CD4-positive, alpha-beta memory T cell (primary cell): ENCODE measurements around the gene MYO7A. TPM values are rescaled to one million over a fixed set of nuclear protein-coding genes. Genes with fewer than 3 reads are reported as not detected.

Experiments used
- CTCF ChIA-PET: fragments of 350-600 bp; sonication (Branson Sonifier 250); formaldehyde crosslinking; loops from one replicate; lab custom pipeline; 2021; ENCODE audit warnings: inconsistent platforms; ENCODE audit not compliant: partially characterized antibody; lab: Charles Lee
- POLR2A ChIA-PET: fragments of 350-600 bp; sonication (Branson Sonifier 250); formaldehyde crosslinking; loops from one replicate; lab custom pipeline; 2021; ENCODE audit not compliant: partially characterized antibody; lab: Charles Lee
- DNase-seq, 5 donors: peaks; one replicate each; pipeline versions ENCODE4 v3.0.0 to v3.0.0-alpha.2; 2020 to 2022; ENCODE audit warnings: mixed read lengths in 1 of 5
- H3K27ac ChIP-seq: one replicate; pipeline ENCODE4 v1.7.0; 2013; ENCODE audit warnings: low read depth, low read length
- H3K27me3 ChIP-seq: 2 replicates; pipeline ENCODE4 v1.7.0; 2013; ENCODE audit warnings: mild to moderate bottlenecking, low read length, moderate library complexity; ENCODE audit not compliant: insufficient read depth
- H3K36me3 ChIP-seq: 2 replicates; pipeline ENCODE4 v1.7.0; 2013; ENCODE audit warnings: mild to moderate bottlenecking, low read length, moderate library complexity; ENCODE audit not compliant: insufficient read depth
- H3K4me1 ChIP-seq: 2 replicates; pipeline ENCODE4 v1.7.0; 2013; ENCODE audit warnings: mild to moderate bottlenecking, low read length, moderate library complexity; ENCODE audit not compliant: insufficient read depth
- H3K4me3 ChIP-seq, 2 donors: one replicate each; pipeline ENCODE4 v1.7.0; 2013; ENCODE audit warnings: low read length in 2 of 2, mild to moderate bottlenecking in 1 of 2
- H3K9me3 ChIP-seq, 2 donors: one replicate each; pipeline ENCODE4 v1.7.0; 2013; ENCODE audit warnings: low read length in 2 of 2, control low read depth in 1 of 2; ENCODE audit not compliant: control insufficient read depth in 1 of 2
- H3K27ac Mint-ChIP-seq, 7 donors: one replicate each; pipeline ENCODE4 v1.8.0; 2020 to 2021; ENCODE audit warnings: mixed read lengths in 7 of 7, mild to moderate bottlenecking in 6 of 7, inconsistent platforms in 3 of 7, moderate library complexity in 3 of 7
- H3K27me3 Mint-ChIP-seq, 2 donors: one replicate each; pipeline ENCODE4 v1.8.0; 2020 to 2021; ENCODE audit warnings: mixed read lengths in 2 of 2
- H3K36me3 Mint-ChIP-seq, 2 donors: one replicate each; pipeline ENCODE4 v1.8.0; 2020 to 2021; ENCODE audit warnings: mixed read lengths in 2 of 2, inconsistent platforms in 1 of 2, mild to moderate bottlenecking in 1 of 2
- H3K4me1 Mint-ChIP-seq, 4 donors: one replicate each; pipeline ENCODE4 v1.8.0; 2020 to 2021; ENCODE audit warnings: mixed read lengths in 4 of 4, mild to moderate bottlenecking in 1 of 4
- H3K4me3 Mint-ChIP-seq, 8 donors: one replicate each; pipeline ENCODE4 v1.8.0; 2020 to 2021; ENCODE audit warnings: mixed read lengths in 8 of 8, mild to moderate bottlenecking in 7 of 8, moderate library complexity in 6 of 8, inconsistent platforms in 3 of 8
- H3K9me3 Mint-ChIP-seq, 8 donors: one replicate each; pipeline ENCODE4 v1.8.0; 2020 to 2021; ENCODE audit warnings: mixed read lengths in 8 of 8, mild to moderate bottlenecking in 5 of 8, inconsistent platforms in 3 of 8, moderate library complexity in 1 of 8
- intact Hi-C: fragments of 100-400 bp; cut with micrococcal nuclease; formaldehyde crosslinking; loops from one replicate; pipeline ENCODE4 v1.15.1; 2023
- polyA plus RNA-seq, 2 donors: library from polyadenylated mRNA; unstranded; fragments of 300-500 nt; fragmentation: Illumina TruSeq; gene quantifications; one replicate each; pipeline ENCODE4 v1.2.3, GENCODE V29; 2021
- total RNA-seq, 2 experiments: library from RNA; stranded (reverse); gene quantifications; one replicate each; pipeline ENCODE4 v1.2.3, GENCODE V29; 2021

Gene MYO7A
- total and polyA plus RNA-seq, 4 experiments from 2014 or later: 0.20 to 0.47 (median 0.24) TPM; not detected in 1

- H3K4me3 Mint-ChIP-seq: no peak overlapping the region
- ChIA-PET CTCF (no interaction called here), POLR2A (no interaction called here)
- no peaks in the 10 kb centered on the region for H3K27me3 ChIP-seq
- H3K27me3 Mint-ChIP-seq: peaks cover 0 to 1% of the 10 kb centered on the region in 2 donors
- intact Hi-C loops: no loop called here
- H3K27ac ChIP-seq: no peak overlapping the region
- no peaks in the 10 kb centered on the region for H3K4me1 Mint-ChIP-seq
- no peaks in the 10 kb centered on the region for H3K9me3 Mint-ChIP-seq
- no peaks in the 10 kb centered on the region for H3K9me3 ChIP-seq
- no peaks in the 10 kb centered on the region for H3K36me3 ChIP-seq
- no peaks in the 10 kb centered on the region for H3K4me1 ChIP-seq
- H3K27ac Mint-ChIP-seq: no peak overlapping the region
- DNase-seq: no peak
- no peaks in the 10 kb centered on the region for H3K36me3 Mint-ChIP-seq
- no peak overlapping the region for H3K4me3 ChIP-seq
Observed at GRCh38 chr11:77193167-77193566, 65.1 kb downstream of the MYO7A start.

DNA sequence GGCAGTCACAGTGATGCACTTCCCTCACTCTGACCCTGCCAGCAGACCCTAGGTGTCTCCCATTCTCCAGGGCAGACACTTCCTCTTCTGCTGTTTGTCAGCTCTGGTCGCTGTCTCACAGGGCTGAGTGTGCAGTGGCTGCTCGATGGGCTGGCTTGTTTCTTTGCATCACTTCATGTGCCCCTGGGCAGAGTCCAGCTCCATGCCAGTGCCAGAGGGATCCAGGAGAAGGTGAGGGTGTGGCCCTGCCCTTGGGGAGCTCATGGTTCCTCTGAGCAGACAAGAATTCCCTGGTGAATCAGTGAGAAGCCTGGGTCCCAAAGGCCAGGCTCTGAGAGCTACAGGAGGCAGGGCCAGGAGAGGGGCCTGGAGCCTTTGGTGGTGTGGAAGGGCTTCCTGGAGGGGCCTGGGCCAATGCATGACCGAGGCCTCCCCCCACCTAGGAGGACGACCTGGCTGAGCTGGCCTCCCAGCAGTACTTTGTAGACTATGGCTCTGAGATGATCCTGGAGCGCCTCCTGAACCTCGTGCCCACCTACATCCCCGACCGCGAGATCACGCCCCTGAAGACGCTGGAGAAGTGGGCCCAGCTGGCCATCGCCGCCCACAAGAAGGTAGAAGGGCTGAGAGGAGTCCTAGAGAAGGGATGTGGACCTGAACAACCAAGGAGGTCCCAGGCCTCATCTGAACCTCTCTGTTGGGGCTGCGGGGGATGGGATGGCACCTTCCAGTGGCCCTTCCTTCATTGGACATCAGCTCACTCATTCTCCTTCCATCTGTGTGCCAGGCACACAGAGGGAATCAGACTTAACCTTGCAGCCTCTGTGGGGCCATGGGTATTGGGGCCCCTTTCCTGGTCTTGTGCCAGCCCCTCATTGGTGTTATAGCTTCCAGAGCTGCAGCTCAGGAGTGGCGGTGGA lies 66.1 kb downstream of the MYO7A start:
- H3K36me3 ChIP-seq: no peaks in the 10 kb centered on the region
- no peak for DNase-seq
- Mint-ChIP-seq H3K9me3 (no peaks in the 10 kb centered on the region), H3K36me3 (no peaks in the 10 kb centered on the region), H3K4me1 (no peaks in the 10 kb centered on the region), H3K27me3 (peaks cover 0 to 1% of the 10 kb centered on the region in 2 donors), H3K4me3 (no peak overlapping the region), H3K27ac (no peak overlapping the region)
- ChIA-PET POLR2A (no interaction called here), CTCF (interaction anchor here (1.0 kb wide), 1 partner anchor 354 kb away, joined by 3 read pairs; no protein-coding TSS in a partner anchor)
- no peaks in the 10 kb centered on the region for H3K4me1 ChIP-seq
- intact Hi-C loops: no loop called here
- H3K9me3 ChIP-seq: no peaks in the 10 kb centered on the region
- no peak overlapping the region for H3K27ac ChIP-seq
- no peak overlapping the region for H3K4me3 ChIP-seq
- H3K27me3 ChIP-seq: no peaks in the 10 kb centered on the region

GRCh38 chr11:77195071-77195755 lies 67.2 kb downstream of the MYO7A start:
- ChIA-PET CTCF (interaction anchor here (1.0 to 1.9 kb wide), 3 partner anchors 8 to 353 kb away, joined by 3 to 7 read pairs (median 6); no protein-coding TSS in a partner anchor), POLR2A (no interaction called here)
- H3K4me3 Mint-ChIP-seq: no peak overlapping the region
- no peaks in the 10 kb centered on the region for H3K36me3 Mint-ChIP-seq
- no peaks in the 10 kb centered on the region for H3K4me1 Mint-ChIP-seq
- no peak for DNase-seq
- no peaks in the 10 kb centered on the region for H3K9me3 Mint-ChIP-seq
- Histone ChIP-seq H3K4me1 (no peaks in the 10 kb centered on the region), H3K36me3 (no peaks in the 10 kb centered on the region), H3K4me3 (no peak overlapping the region), H3K9me3 (no peaks in the 10 kb centered on the region), H3K27me3 (no peaks in the 10 kb centered on the region), H3K27ac (no peak overlapping the region)
- intact Hi-C loops: no loop called here
- H3K27me3 Mint-ChIP-seq: peaks cover 0 to 1% of the 10 kb centered on the region in 2 donors
- H3K27ac Mint-ChIP-seq: no peak overlapping the region

- Mint-ChIP-seq H3K36me3 (no peaks in the 10 kb centered on the region), H3K27me3 (peaks cover 0 to 1% of the 10 kb centered on the region in 2 donors), H3K27ac (no peak overlapping the region), H3K4me3 (no peak overlapping the region), H3K9me3 (peaks cover 0 to 2% (median 0%) of the 10 kb centered on the region in 8 donors), H3K4me1 (no peaks in the 10 kb centered on the region)
- no peak for DNase-seq
- Histone ChIP-seq H3K27me3 (no peaks in the 10 kb centered on the region), H3K36me3 (no peaks in the 10 kb centered on the region), H3K4me3 (no peak overlapping the region), H3K27ac (no peak overlapping the region), H3K4me1 (no peaks in the 10 kb centered on the region), H3K9me3 (no peaks in the 10 kb centered on the region)
- ChIA-PET CTCF (interaction anchor here (1.9 kb wide), 1 partner anchor 70 kb away, joined by 7 read pairs; no protein-coding TSS in a partner anchor), POLR2A (no interaction called here)
- intact Hi-C loops: no loop called here
Observed at GRCh38 chr11:77196961-77197360, 68.9 kb downstream of the MYO7A start.

- CTCF ChIA-PET: no interaction called here
- intact Hi-C loops: no loop called here
- no peak overlapping the region for H3K27ac Mint-ChIP-seq
Observed at GRCh38 chr11:77197626-77198320, 69.7 kb downstream of the MYO7A start.

GRCh38 chr11:77198440-77198849 lies 70.4 kb downstream of the MYO7A start:
- DNase-seq: no peak
- ChIA-PET CTCF (no interaction called here), POLR2A (no interaction called here)
- Mint-ChIP-seq H3K9me3 (peaks cover 0 to 2% (median 0%) of the 10 kb centered on the region in 8 donors), H3K36me3 (no peaks in the 10 kb centered on the region), H3K4me3 (no peak overlapping the region), H3K27ac (no peak overlapping the region), H3K4me1 (no peaks in the 10 kb centered on the region), H3K27me3 (peaks cover 0 to 1% of the 10 kb centered on the region in 2 donors)
- Histone ChIP-seq H3K4me3 (no peak overlapping the region), H3K9me3 (no peaks in the 10 kb centered on the region), H3K4me1 (no peaks in the 10 kb centered on the region), H3K36me3 (no peaks in the 10 kb centered on the region), H3K27me3 (no peaks in the 10 kb centered on the region), H3K27ac (no peak overlapping the region)
- intact Hi-C loops: no loop called here

More at GRCh38 chr11:77197626-77198320, 69.7 kb downstream of the MYO7A start:
- DNase-seq: no peak
- Mint-ChIP-seq H3K4me1 (no peaks in the 10 kb centered on the region), H3K4me3 (no peak overlapping the region), H3K36me3 (no peaks in the 10 kb centered on the region), H3K27me3 (peaks cover 0 to 1% of the 10 kb centered on the region in 2 donors), H3K9me3 (peaks cover 0 to 2% (median 0%) of the 10 kb centered on the region in 8 donors)
- Histone ChIP-seq H3K27me3 (no peaks in the 10 kb centered on the region), H3K4me3 (no peak overlapping the region), H3K9me3 (no peaks in the 10 kb centered on the region), H3K4me1 (no peaks in the 10 kb centered on the region), H3K27ac (no peak overlapping the region), H3K36me3 (no peaks in the 10 kb centered on the region)
- POLR2A ChIA-PET: no interaction called here
